SH-SY5Y (cell line): ENCODE data around the gene TMEM39B.

Source experiments
- GATA2 ChIP-seq: IDR thresholded peaks from 2 replicates; pipeline ENCODE4 v1.6.1; 2011; ENCODE audit warnings: mild to moderate bottlenecking, low read depth, low read length
- GATA3 ChIP-seq: IDR thresholded peaks from 2 replicates; pipeline ENCODE4 v1.6.1; 2011; ENCODE audit warnings: low read depth, mild to moderate bottlenecking, low read length, moderate library complexity

DNA sequence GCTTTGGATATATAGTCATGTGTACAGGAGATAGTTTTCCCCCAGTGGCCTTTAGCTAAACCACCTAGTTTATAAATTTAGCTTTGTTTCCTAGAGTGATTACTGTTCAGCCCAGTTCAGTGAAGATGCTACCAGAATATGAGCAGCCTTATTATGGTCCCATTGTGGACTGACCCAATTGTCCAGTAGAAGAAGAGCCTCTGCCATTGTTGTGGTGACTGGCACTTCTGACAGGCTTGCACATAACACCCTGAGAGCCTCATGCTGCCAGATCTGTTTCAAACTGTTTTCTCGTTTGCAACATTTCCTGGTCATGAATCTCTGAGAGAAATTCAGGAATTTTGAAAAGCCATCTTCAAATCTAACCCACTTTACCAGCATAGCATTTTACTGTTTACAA lies 55.7 kb downstream of the TMEM39B start:
- no peak for TF ChIP-seq GATA3
- no peak for TF ChIP-seq GATA2
